Fibroblast of lung (primary cell): ENCODE data around the gene PMIS2. TPM values are rescaled to one million over a fixed set of nuclear protein-coding genes. Genes with fewer than 3 reads are reported as not detected.

Experiments used
- DNase-seq, 2 donors: peaks; one replicate each; pipeline versions ENCODE4 v3.0.0 to v3.0.0-alpha.2; 2010; ENCODE audit warnings: low read depth in 2 of 2
- H2AFZ ChIP-seq: 2 replicates; pipeline ENCODE4 v1.5.1; 2012; ENCODE audit warnings: low read length, control low read depth, inconsistent platforms
- H3K27ac ChIP-seq: 2 replicates; pipeline ENCODE4 v1.5.1; 2011; ENCODE audit warnings: low read length, control low read depth; ENCODE audit not compliant: insufficient read depth
- H3K27me3 ChIP-seq: 2 replicates; pipeline ENCODE4 v1.5.1; 2011; ENCODE audit warnings: mild to moderate bottlenecking, low read length; ENCODE audit not compliant: control insufficient read depth, insufficient read depth
- H3K36me3 ChIP-seq: 2 replicates; pipeline ENCODE4 v1.5.1; 2011; ENCODE audit warnings: low read length; ENCODE audit not compliant: control insufficient read depth, insufficient read depth
- H3K4me1 ChIP-seq: 2 replicates; pipeline ENCODE4 v1.5.1; 2011; ENCODE audit warnings: low read length; ENCODE audit not compliant: control insufficient read depth, insufficient read depth; ENCODE audit errors: extremely low read depth
- H3K4me2 ChIP-seq: 2 replicates; pipeline ENCODE4 v1.5.1; 2011; ENCODE audit warnings: low read length, control low read depth; ENCODE audit not compliant: insufficient read depth; ENCODE audit errors: extremely low read depth
- H3K4me3 ChIP-seq, 4 experiments: fragments of 200-600 bp in 1 of 4; sonication (generic) in 1 of 4; replicated peaks in 1 of 4; 2 replicates each; pipeline ENCODE4 v1.5.1; 2011 to 2016; ENCODE audit warnings: low read length in 4 of 4, low read depth in 3 of 4, mild to moderate bottlenecking in 3 of 4, control low read depth in 2 of 4, inconsistent platforms in 1 of 4, mixed read lengths in 1 of 4; ENCODE audit not compliant: insufficient read depth in 1 of 4; ENCODE audit errors: control extremely low read depth in 1 of 4
- H3K79me2 ChIP-seq: 2 replicates; pipeline ENCODE4 v1.5.1; 2012; ENCODE audit warnings: mild to moderate bottlenecking, low read length, inconsistent platforms; ENCODE audit not compliant: control insufficient read depth, insufficient read depth
- H3K9ac ChIP-seq: 2 replicates; pipeline ENCODE4 v1.5.1; 2011; ENCODE audit warnings: mild to moderate bottlenecking, low read length, control low read depth; ENCODE audit not compliant: insufficient read depth
- H3K9me3 ChIP-seq: 2 replicates; pipeline ENCODE4 v1.5.1; 2012; ENCODE audit warnings: low read depth, low read length; ENCODE audit not compliant: control insufficient read depth, insufficient read depth
- H4K20me1 ChIP-seq: 2 replicates; pipeline ENCODE4 v1.5.1; 2011; ENCODE audit warnings: low read length; ENCODE audit not compliant: control insufficient read depth, insufficient read depth; ENCODE audit errors: extremely low read depth
- CTCF ChIP-seq, 2 donors: IDR thresholded peaks in 1 of 2; conservative IDR thresholded peaks in 1 of 2; 1 replicate in 1 of 2; 2 replicates in 1 of 2; pipeline ENCODE4 v1.5.1; 2011 to 2012; ENCODE audit warnings: low read length in 2 of 2, control low read depth in 1 of 2, inconsistent platforms in 1 of 2, low read depth in 1 of 2, mild to moderate bottlenecking in 1 of 2
- EZH2 ChIP-seq: IDR thresholded peaks from 2 replicates; pipeline ENCODE4 v1.5.1; 2012; ENCODE audit warnings: low read length, control low read depth, mild to moderate bottlenecking; ENCODE audit errors: missing control alignments
- polyA plus RNA-seq, 2 donors: library from polyadenylated mRNA; depleted of rRNA in 1 of 2; stranded (reverse) in 1 of 2; unstranded in 1 of 2; fragments of >200 nt; gene quantifications; 2 replicates each; pipeline ENCODE4 v1.2.1, GENCODE V29; 2011 to 2012; ENCODE audit warnings: missing spikeins in 1 of 2
- total RNA-seq: library from RNA; depleted of rRNA; stranded (reverse); fragments of >200 nt; gene quantifications from 2 replicates; pipeline ENCODE4 v1.2.1, GENCODE V29; 2014

The PMIS2 gene
- total and polyA plus RNA-seq, 2 donors (not counting 1 experiment from before 2014, with no cell fraction given): not detected

- H3K4me2 ChIP-seq: no peak overlapping the region
- peaks cover 5% of the 10 kb centered on the region for H3K4me1 ChIP-seq
- no peak for TF ChIP-seq EZH2
- no peak for TF ChIP-seq CTCF (conservative IDR thresholded peaks at IDR 0.05 in 1 of 2, IDR thresholded peaks at IDR 0.05 in 1 of 2; ENCODE audit: low read depth in 1 of 2, low read length in 2 of 2)
- no peaks in the 10 kb centered on the region for H3K9me3 ChIP-seq
- H2AFZ ChIP-seq: no peak overlapping the region
- H3K9ac ChIP-seq: no peak overlapping the region
- peaks cover 26% of the 10 kb centered on the region for H3K27me3 ChIP-seq
- no peak for DNase-seq
- H3K79me2 ChIP-seq: no peaks in the 10 kb centered on the region
- H3K4me3 ChIP-seq: no peak overlapping the region
- H3K36me3 ChIP-seq: no peaks in the 10 kb centered on the region
- H4K20me1 ChIP-seq: no peaks in the 10 kb centered on the region
- no peak overlapping the region for H3K27ac ChIP-seq
Measured at GRCh38 chr19:35556846-35557538, 29.0 kb upstream of the PMIS2 start.

GRCh38 chr19:35557539-35558399 is 28.2 kb upstream of the PMIS2 start:
- H3K27me3 ChIP-seq: peaks cover 26% of the 10 kb centered on the region
- no peak overlapping the region for H3K9ac ChIP-seq
- no peak for TF ChIP-seq CTCF (conservative IDR thresholded peaks at IDR 0.05 in 1 of 2, IDR thresholded peaks at IDR 0.05 in 1 of 2; ENCODE audit: low read depth in 1 of 2, low read length in 2 of 2)
- no peak for TF ChIP-seq EZH2
- DNase-seq: peak; percentile 37 to 48
- H3K36me3 ChIP-seq: no peaks in the 10 kb centered on the region
- H3K9me3 ChIP-seq: no peaks in the 10 kb centered on the region
- H4K20me1 ChIP-seq: no peaks in the 10 kb centered on the region
- H3K27ac ChIP-seq: no peak overlapping the region
- peak overlapping the region; percentile 44 for H3K4me2 ChIP-seq
- peaks cover 5% of the 10 kb centered on the region for H3K4me1 ChIP-seq
- peak overlapping the region; percentile 83 for H2AFZ ChIP-seq
- H3K4me3 ChIP-seq: peak overlapping the region in 3 of 4 experiments; percentile 29 to 59 (median 42)
- H3K79me2 ChIP-seq: no peaks in the 10 kb centered on the region
